Upper lobe of left lung (tissue), 4 donors: ENCODE results near the gene LARP6.

Experiments
- CTCF ChIP-seq, 6 experiments: fragments of 450-650 bp in 4 of 6; fragments of 200-600 bp in 2 of 6; sonication (generic) in 2 of 6; IDR thresholded peaks; one replicate each; pipeline ENCODE4 v1.5.1; 2016 to 2019; ENCODE audit warnings: antibody characterized with exemption in 6 of 6
- EP300 ChIP-seq, 4 donors: sonication (generic); formaldehyde crosslinking; IDR thresholded peaks; one replicate each; pipeline ENCODE4 v1.5.1; 2017; ENCODE audit warnings: antibody characterized with exemption in 4 of 4, control low read depth in 2 of 4
- POLR2A ChIP-seq, 4 donors: fragments of 450-650 bp; IDR thresholded peaks; one replicate each; pipeline ENCODE4 v1.5.1; 2016 to 2017; ENCODE audit warnings: antibody characterized with exemption in 4 of 4, mild to moderate bottlenecking in 2 of 4
- POLR2AphosphoS5 ChIP-seq, 2 donors: sonication (generic); formaldehyde crosslinking; IDR thresholded peaks; one replicate each; pipeline ENCODE4 v1.5.1; 2017; ENCODE audit warnings: antibody characterized with exemption in 2 of 2

GRCh38 chr15:70829371-70830166, 24.4 kb downstream of the LARP6 start:
- TF ChIP-seq CTCF (IDR thresholded peaks at IDR 0.05): no peak
- no peak for TF ChIP-seq EP300 (IDR thresholded peaks at IDR 0.05)
- TF ChIP-seq POLR2A (IDR thresholded peaks at IDR 0.05): no peak
- TF ChIP-seq POLR2AphosphoS5 (IDR thresholded peaks at IDR 0.05): no peak
